Stomach (tissue), 4 donors: Measurements from ENCODE around the gene ERCC2.

ENCODE experiments used
- POLR2A ChIP-seq, 4 donors: fragments of 450-650 bp; IDR thresholded peaks; one replicate each; pipeline ENCODE4 v1.6.1; 2016; ENCODE audit warnings: antibody characterized with exemption in 4 of 4, control low read depth in 2 of 4, mild to moderate bottlenecking in 1 of 4, moderate library complexity in 1 of 4
- POLR2AphosphoS5 ChIP-seq, 3 donors: sonication (generic); formaldehyde crosslinking; IDR thresholded peaks; one replicate each; pipeline ENCODE4 v1.6.1; 2016; ENCODE audit warnings: antibody characterized with exemption in 3 of 3

- no peak for TF ChIP-seq POLR2AphosphoS5 (IDR thresholded peaks at IDR 0.05)
- no peak for TF ChIP-seq POLR2A (IDR thresholded peaks at IDR 0.05)
Measured at GRCh38 chr19:45311621-45312020, 58.8 kb downstream of the ERCC2 start.
